B cell (primary cell): ENCODE measurements around the gene ZMIZ1. TPM values are rescaled to one million over a fixed set of nuclear protein-coding genes. Genes with fewer than 3 reads are reported as not detected.

Source experiments
- ATAC-seq: fragments of 200-7000 bp; cut with Tn5 transposase; one replicate; pipeline ENCODE4 v1.10.0; 2021; ENCODE audit warnings: low read depth, mild to moderate bottlenecking, moderate number of reproducible peaks, moderate library complexity
- CTCF ChIA-PET: fragments of 350-600 bp; sonication (Branson Sonifier 250); formaldehyde crosslinking; loops from one replicate; lab custom pipeline; 2021; ENCODE audit warnings: antibody characterized with exemption, inconsistent platforms; lab: Charles Lee
- POLR2A ChIA-PET: fragments of 350-600 bp; sonication (Branson Sonifier 250); formaldehyde crosslinking; loops from one replicate; lab custom pipeline; 2021; ENCODE audit warnings: antibody characterized with exemption; lab: Charles Lee
- DNase-seq: peaks from one replicate; pipeline ENCODE4 v3.0.0; 2013
- H2AFZ ChIP-seq: 2 replicates; pipeline ENCODE4 v1.6.1; 2012; ENCODE audit warnings: mild to moderate bottlenecking, low read depth, low read length; ENCODE audit not compliant: insufficient read depth, poor library complexity, severe bottlenecking
- H3K27ac ChIP-seq, 2 donors: 1 replicate in 1 of 2; 2 replicates in 1 of 2; pipeline ENCODE4 v1.5.1; 2012 to 2013; ENCODE audit warnings: low read length in 2 of 2, mild to moderate bottlenecking in 2 of 2, moderate library complexity in 1 of 2
- H3K27me3 ChIP-seq, 4 experiments: fragments of 200-600 bp in 1 of 4; sonication (generic) in 1 of 4; replicated peaks in 1 of 4; 1 replicate in 2 of 4; 2 replicates in 2 of 4; pipeline versions ENCODE4 v1.6.1 to v1.7.0; 2013 to 2016; ENCODE audit warnings: low read length in 3 of 4, mild to moderate bottlenecking in 2 of 4, mixed read lengths in 1 of 4, moderate library complexity in 1 of 4; ENCODE audit not compliant: insufficient read depth in 4 of 4, control insufficient read depth in 3 of 4; ENCODE audit errors: control extremely low read depth in 1 of 4
- H3K36me3 ChIP-seq, 2 experiments: replicated peaks in 1 of 2; 1 replicate in 1 of 2; 2 replicates in 1 of 2; pipeline versions ENCODE4 v1.6.1 to v1.7.1; 2013; ENCODE audit warnings: low read length in 1 of 2; ENCODE audit not compliant: insufficient read depth in 2 of 2, control insufficient read depth in 1 of 2; ENCODE audit errors: control extremely low read depth in 1 of 2, extremely low read depth in 1 of 2
- H3K4me1 ChIP-seq, 2 donors: fragments of 200-600 bp in 1 of 2; sonication (generic) in 1 of 2; 1 replicate in 1 of 2; 2 replicates in 1 of 2; pipeline versions ENCODE4 v1.5.1 to v1.6.1; 2013 to 2017; ENCODE audit warnings: low read length in 2 of 2; ENCODE audit not compliant: control insufficient read depth in 2 of 2, insufficient read depth in 2 of 2
- H3K4me2 ChIP-seq: replicated peaks from 2 replicates; pipeline ENCODE3; 2012; ENCODE audit warnings: mild to moderate bottlenecking, low read depth, low read length; ENCODE audit not compliant: poor library complexity, severe bottlenecking
- H3K4me3 ChIP-seq, 5 experiments: fragments of 200-600 bp in 1 of 5; sonication (generic) in 1 of 5; 1 replicate in 3 of 5; 2 replicates in 2 of 5; pipeline versions ENCODE4 v1.5.1 to v1.7.0; 2011 to 2016; ENCODE audit warnings: low read length in 4 of 5, mild to moderate bottlenecking in 4 of 5, low read depth in 2 of 5, control low read depth in 1 of 5, moderate library complexity in 1 of 5; ENCODE audit not compliant: insufficient read depth in 1 of 5; ENCODE audit errors: control extremely low read depth in 1 of 5, extremely low read depth in 1 of 5
- H3K79me2 ChIP-seq: fragments of 200-600 bp; sonication (generic); one replicate; pipeline ENCODE4 v1.6.0; 2016; ENCODE audit warnings: low read length; ENCODE audit not compliant: control insufficient read depth, insufficient read depth
- H3K9ac ChIP-seq: fragments of 200-600 bp; sonication (generic); 2 replicates; pipeline ENCODE4 v1.6.1; 2017; ENCODE audit warnings: mild to moderate bottlenecking, low read length, moderate library complexity
- H3K9me3 ChIP-seq, 3 donors: one replicate each; pipeline versions ENCODE4 v1.6.1 to v1.7.1; 2013; ENCODE audit warnings: low read length in 2 of 3; ENCODE audit not compliant: control insufficient read depth in 2 of 3, insufficient read depth in 1 of 3; ENCODE audit errors: control extremely low read depth in 1 of 3
- H4K20me1 ChIP-seq: 2 replicates; pipeline ENCODE4 v1.6.0; 2012; ENCODE audit warnings: mild to moderate bottlenecking, low read length; ENCODE audit not compliant: insufficient read depth, control insufficient read depth, poor library complexity, severe bottlenecking
- H3K27ac Mint-ChIP-seq: one replicate; pipeline ENCODE4 v1.8.0; 2021; ENCODE audit warnings: mixed read lengths
- H3K27me3 Mint-ChIP-seq: one replicate; pipeline ENCODE4 v1.8.0; 2021; ENCODE audit warnings: mixed read lengths
- H3K4me1 Mint-ChIP-seq: one replicate; pipeline ENCODE4 v1.8.0; 2021; ENCODE audit warnings: mixed read lengths
- H3K4me3 Mint-ChIP-seq: one replicate; pipeline ENCODE4 v1.8.0; 2021; ENCODE audit warnings: mixed read lengths
- H3K9me3 Mint-ChIP-seq: one replicate; pipeline ENCODE4 v1.8.0; 2022; ENCODE audit warnings: mixed read lengths; ENCODE audit not compliant: insufficient read depth
- EZH2 ChIP-seq: IDR thresholded peaks from 2 replicates; pipeline ENCODE4 v1.6.1; 2012; ENCODE audit warnings: borderline replicate concordance, low read depth, mild to moderate bottlenecking, moderate library complexity, low read length; ENCODE audit not compliant: insufficient read depth, poor library complexity, severe bottlenecking
- WGBS: methylation state at CpG from one replicate; pipeline ENCODE4 v1.1.5; 2013; ENCODE audit warnings: missing lambda C conversion rate; ENCODE audit not compliant: insufficient coverage; 5-methylcytosine and 5-hydroxymethylcytosine counted together
- intact Hi-C: fragments of 100-400 bp; cut with micrococcal nuclease; formaldehyde crosslinking; loops from one replicate; pipeline ENCODE4 v1.10.0; 2022
- polyA plus RNA-seq: library from polyadenylated mRNA; depleted of rRNA; stranded (reverse); fragments of >200 nt; gene quantifications from 2 replicates; pipeline ENCODE4 v1.2.3, GENCODE V29; 2012
- total RNA-seq, 2 donors: library from RNA; stranded (reverse); fragments of 120-200 nt in 1 of 2; gene quantifications; 1 replicate in 1 of 2; 2 replicates in 1 of 2; pipeline versions ENCODE4 v1.2.3 to v1.2.4, GENCODE V29; 2013 to 2022
- TF ChIP-seq, protein P1 (sequence below): fragments of 200-600 bp; IDR thresholded peaks from one replicate; pipeline ENCODE4 v1.8.0; 2022; ENCODE audit warnings: antibody characterized with exemption, mild to moderate bottlenecking

ZMIZ1 gene
- total and polyA plus RNA-seq, 2 donors (not counting 1 experiment from before 2014, with no cell fraction given) = 14.3 to 64.9 TPM

DNA sequence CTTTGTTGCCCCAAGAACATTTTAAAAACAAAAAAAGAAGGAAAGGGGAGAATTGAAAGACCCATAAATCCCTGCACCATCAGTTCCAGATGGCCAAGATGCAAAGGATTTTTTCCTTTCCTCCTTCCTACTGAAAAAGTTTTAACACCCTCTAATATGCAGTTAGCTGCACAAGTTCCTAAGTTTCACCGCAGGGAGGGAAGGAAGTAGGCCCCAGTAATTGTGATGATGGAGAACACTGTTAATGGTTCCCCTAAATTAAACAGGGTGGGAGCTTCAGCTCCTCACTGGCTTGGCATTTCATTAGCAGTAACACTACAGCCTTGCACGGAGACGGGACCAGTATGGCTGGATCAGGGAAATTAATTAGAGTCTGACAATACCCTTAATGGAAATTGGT lies 214.8 kb downstream of the ZMIZ1 start:
- Histone ChIP-seq H3K79me2 (peaks cover 45% of the 10 kb centered on the region), H3K9me3 (no peaks in the 10 kb centered on the region), H3K27ac (peak overlapping the region in 1 of 2 donors; percentile 88), H3K4me2 (peak overlapping the region; percentile 42), H3K4me1 (peaks cover 52 to 66% of the 10 kb centered on the region in 2 donors), H3K9ac (no peak overlapping the region), H4K20me1 (no peaks in the 10 kb centered on the region), H3K4me3 (no peak overlapping the region), H3K36me3 (peaks cover 0 to 16% of the 10 kb centered on the region in 2 experiments), H2AFZ (no peak overlapping the region), H3K27me3 (no peaks in the 10 kb centered on the region)
- Mint-ChIP-seq H3K4me1 (peaks cover 69% of the 10 kb centered on the region), H3K27ac (peak overlapping the region; percentile 97), H3K27me3 (no peaks in the 10 kb centered on the region), H3K4me3 (peak overlapping the region; percentile 6), H3K9me3 (no peaks in the 10 kb centered on the region)
- TF ChIP-seq EZH2 = no peak
- TF ChIP-seq, protein P1, sequence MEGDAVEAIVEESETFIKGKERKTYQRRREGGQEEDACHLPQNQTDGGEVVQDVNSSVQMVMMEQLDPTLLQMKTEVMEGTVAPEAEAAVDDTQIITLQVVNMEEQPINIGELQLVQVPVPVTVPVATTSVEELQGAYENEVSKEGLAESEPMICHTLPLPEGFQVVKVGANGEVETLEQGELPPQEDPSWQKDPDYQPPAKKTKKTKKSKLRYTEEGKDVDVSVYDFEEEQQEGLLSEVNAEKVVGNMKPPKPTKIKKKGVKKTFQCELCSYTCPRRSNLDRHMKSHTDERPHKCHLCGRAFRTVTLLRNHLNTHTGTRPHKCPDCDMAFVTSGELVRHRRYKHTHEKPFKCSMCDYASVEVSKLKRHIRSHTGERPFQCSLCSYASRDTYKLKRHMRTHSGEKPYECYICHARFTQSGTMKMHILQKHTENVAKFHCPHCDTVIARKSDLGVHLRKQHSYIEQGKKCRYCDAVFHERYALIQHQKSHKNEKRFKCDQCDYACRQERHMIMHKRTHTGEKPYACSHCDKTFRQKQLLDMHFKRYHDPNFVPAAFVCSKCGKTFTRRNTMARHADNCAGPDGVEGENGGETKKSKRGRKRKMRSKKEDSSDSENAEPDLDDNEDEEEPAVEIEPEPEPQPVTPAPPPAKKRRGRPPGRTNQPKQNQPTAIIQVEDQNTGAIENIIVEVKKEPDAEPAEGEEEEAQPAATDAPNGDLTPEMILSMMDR = no peak
- ChIA-PET CTCF (interaction anchor here (1.0 to 1.6 kb wide), 5 partner anchors 18 to 1237 kb away, joined by 3 to 4 read pairs (median 3); no protein-coding TSS in a partner anchor), POLR2A (interaction anchor here (1.2 kb wide), 1 partner anchor 39 kb away, joined by 4 read pairs; no protein-coding TSS in a partner anchor)
- intact Hi-C loops = loop anchor here (10.0 kb wide), 1 partner anchor 161 kb away; the partner anchor contains the start of gene ZCCHC24
- ATAC-seq = no peak
- no peak for DNase-seq
- WGBS = 50% methylated on average over 2 of the region's 3 CpGs

- H3K9me3 Mint-ChIP-seq = no peaks in the 10 kb centered on the region
- H3K4me1 Mint-ChIP-seq = peaks cover 74% of the 10 kb centered on the region
- ATAC-seq (no peak), DNase-seq (no peak)
- Histone ChIP-seq H3K36me3 (peaks cover 0 to 20% of the 10 kb centered on the region in 2 experiments), H3K4me3 (no peak overlapping the region), H3K4me1 (peaks cover 52 to 66% of the 10 kb centered on the region in 2 donors), H3K9me3 (no peaks in the 10 kb centered on the region), H3K27ac (peak overlapping the region; percentile 80 to 88), H2AFZ (no peak overlapping the region), H3K79me2 (peaks cover 49% of the 10 kb centered on the region), H3K9ac (no peak overlapping the region), H3K4me2 (peak overlapping the region; percentile 70), H4K20me1 (no peaks in the 10 kb centered on the region), H3K27me3 (no peaks in the 10 kb centered on the region)
- intact Hi-C loops = loop anchor here (10.0 kb wide), 1 partner anchor 160 kb away; the partner anchor contains the start of gene ZCCHC24
- H3K27ac Mint-ChIP-seq = peak overlapping the region; percentile 97
- no peaks in the 10 kb centered on the region for H3K27me3 Mint-ChIP-seq
- H3K4me3 Mint-ChIP-seq = peak overlapping the region; percentile 55
- TF ChIP-seq, protein P1 = no peak
- TF ChIP-seq EZH2 = no peak
- 76% methylated on average over 4 of the region's 7 CpGs for WGBS
- ChIA-PET CTCF (interaction anchor here (1.0 to 1.6 kb wide), 7 partner anchors 17 to 1237 kb away, joined by 3 to 4 read pairs (median 3); no protein-coding TSS in a partner anchor), POLR2A (interaction anchor here (1.0 to 1.2 kb wide), 2 partner anchors 40 to 64 kb away, joined by 3 to 4 read pairs; no protein-coding TSS in a partner anchor)
These were observed 215.5 kb downstream of the ZMIZ1 start for GRCh38 chr10:79284158-79284871.
